Right kidney (tissue), 9 donors: ENCODE measurements around the gene ZNF584.
"Not testable (repeated sequence)": the region's sequence is repeated elsewhere in the genome, so short reads cannot be mapped to it uniquely, and the experiment has no call there.

Source experiments
- DNase-seq: peaks from one replicate; pipeline ENCODE4 v3.0.0-alpha.2; 2016
- long read RNA-seq, 8 donors: transcript quantifications; one replicate each; lab custom pipeline, GENCODE V29; 2026

ZNF584 gene
- long read RNA-seq, donor 1, partial matches to known transcripts, result 0 of 2 reads
- long read RNA-seq, donor 1, other reads (novel, unspliced or antisense), result 0 of 2 reads
- long read RNA-seq, donor 2, partial matches to known transcripts, result 0 of 3 reads
- long read RNA-seq, donor 2, other reads (novel, unspliced or antisense), result 0 of 3 reads
- long read RNA-seq, donor 3, partial matches to known transcripts, result 0 of 3 reads
- long read RNA-seq, donor 3, other reads (novel, unspliced or antisense), result 0 of 3 reads
- long read RNA-seq, donor 4, transcript ZNF584-208 (1 exons, 2,709 nt), result major isoform, 6 of 9 reads
- long read RNA-seq, donor 4, partial matches to known transcripts, result 0 of 9 reads
- long read RNA-seq, donor 4, other reads (novel, unspliced or antisense), result 0 of 9 reads
- long read RNA-seq, donor 5, transcript ZNF584-208 (1 exons, 2,709 nt), result major isoform, 8 of 9 reads
- long read RNA-seq, donor 5, partial matches to known transcripts, result 0 of 9 reads
- long read RNA-seq, donor 5, other reads (novel, unspliced or antisense), result 0 of 9 reads
- long read RNA-seq, donor 6, transcript ZNF584-208 (1 exons, 2,709 nt), result major isoform, 12 of 17 reads
- long read RNA-seq, donor 6, partial matches to known transcripts, result 0 of 17 reads
- long read RNA-seq, donor 6, other reads (novel, unspliced or antisense), result 0 of 17 reads
- long read RNA-seq, donor 7, transcript ZNF584-208 (1 exons, 2,709 nt), result major isoform, 7 of 11 reads
- long read RNA-seq, donor 7, partial matches to known transcripts, result 0 of 11 reads
- long read RNA-seq, donor 7, other reads (novel, unspliced or antisense), result 0 of 11 reads
- long read RNA-seq, donor 8, transcript ZNF584-208 (1 exons, 2,709 nt), result major isoform, 9 of 14 reads
- long read RNA-seq, donor 8, partial matches to known transcripts, result 0 of 14 reads
- long read RNA-seq, donor 8, other reads (novel, unspliced or antisense), result 0 of 14 reads

DNA sequence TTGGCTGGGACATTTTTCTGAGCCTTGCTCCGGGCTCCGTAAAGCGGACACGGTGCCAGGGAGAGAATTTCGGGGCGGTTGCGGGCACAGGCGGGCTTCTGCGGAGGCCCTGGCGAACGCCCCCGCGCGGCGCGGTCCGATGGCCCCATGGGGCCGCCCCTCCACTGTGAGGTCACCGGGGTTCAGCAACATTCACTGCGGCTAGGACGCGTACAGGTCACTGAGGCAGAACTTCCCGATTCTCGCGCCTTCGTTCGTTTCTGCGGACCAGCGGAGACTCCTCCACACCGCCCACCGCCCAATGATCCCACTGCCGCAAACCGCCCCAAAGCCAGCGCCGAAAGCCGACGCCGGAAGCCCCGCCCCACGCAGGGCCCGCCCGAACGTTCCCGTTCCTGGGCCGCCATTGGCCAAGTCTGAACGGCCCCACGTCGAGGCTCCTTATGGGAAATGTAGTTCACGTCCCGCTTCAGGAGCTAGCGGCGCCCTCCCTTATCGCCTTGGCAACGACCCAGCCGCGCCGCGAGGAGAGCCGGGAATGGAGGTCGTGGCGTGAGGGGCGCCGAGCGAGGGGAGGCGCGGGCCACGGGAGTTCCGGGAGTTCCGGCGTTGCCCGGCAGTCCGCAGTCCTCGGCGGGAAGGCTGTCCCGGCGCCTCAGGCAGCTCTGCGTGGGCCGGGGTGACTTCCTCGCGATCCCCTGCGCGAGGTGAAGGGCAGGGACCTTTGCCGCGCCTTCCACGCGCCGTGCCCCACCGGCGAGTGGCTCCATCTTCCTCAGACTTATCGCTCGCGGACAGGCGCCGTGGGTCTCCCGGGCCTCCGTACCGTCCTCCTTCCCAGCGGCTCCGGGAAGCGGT lies at the start of gene ZNF584:
Gene ZNF584, plus strand, starts transcription at position 498 of the 858 bp plus-strand sequence. CDS start 499 bp downstream, outside the sequence.
- peak; percentile 91 for DNase-seq

DNA sequence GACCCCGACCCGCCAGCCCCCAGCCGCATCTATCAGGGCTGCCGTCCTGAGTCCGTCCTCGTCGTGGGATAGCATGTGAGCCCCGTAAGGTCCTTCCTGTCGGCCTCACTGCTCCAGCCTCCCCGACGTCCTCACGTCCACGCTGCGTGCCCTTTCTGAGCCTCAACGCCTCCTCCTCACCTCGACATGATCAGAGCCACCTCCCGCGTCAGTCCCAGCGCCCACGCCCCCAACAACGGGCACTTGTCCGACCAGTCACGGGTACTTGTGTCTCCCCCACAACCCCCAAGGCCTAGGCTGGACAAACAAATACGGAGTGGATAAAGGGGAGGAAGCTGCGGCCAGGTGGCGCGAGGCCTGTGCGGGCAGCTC lies 46.6 kb upstream of the ZNF584 start:
- DNase-seq, result no peak

DNA sequence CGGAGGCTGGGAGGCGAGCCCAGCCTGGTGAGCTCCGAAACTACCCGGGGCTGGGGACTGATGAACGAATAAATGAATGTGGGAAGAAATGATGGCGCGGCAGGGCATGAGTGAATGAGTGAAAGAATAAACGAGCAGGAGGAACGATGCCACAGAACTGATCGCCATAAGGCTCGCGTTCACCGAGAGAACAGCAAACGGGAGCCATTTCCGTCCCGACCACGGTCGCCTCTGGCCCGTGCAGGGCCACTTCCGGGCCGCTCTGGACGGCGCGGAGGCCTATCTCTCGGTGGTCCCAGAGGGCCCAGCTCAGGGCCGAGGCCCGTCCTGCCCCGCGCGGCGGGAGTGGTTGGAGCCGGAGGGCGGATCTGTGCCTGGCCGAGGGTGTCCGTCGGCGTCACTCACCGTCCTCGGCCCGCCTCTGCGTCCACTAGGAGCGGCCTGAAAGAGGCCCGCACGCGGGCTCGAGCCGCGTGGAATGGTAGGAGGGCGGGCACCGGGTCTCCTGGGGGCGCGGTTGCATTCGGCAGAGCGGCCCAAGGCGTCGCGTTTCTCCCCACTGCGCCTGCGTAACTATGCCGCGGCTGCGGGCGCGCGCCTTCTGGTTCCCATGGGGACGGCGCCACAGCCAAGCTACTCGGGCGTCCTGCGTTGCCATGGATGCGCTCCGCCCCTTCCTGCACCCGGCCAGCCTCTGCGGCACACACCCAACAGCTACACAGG lies 46.0 kb upstream of the ZNF584 start, which contains the start of gene ZNF497:
Gene ZNF497, minus strand, starts transcription at position 480 of the 723 bp plus-strand sequence. CDS start 5,116 bp downstream, outside the sequence.
- DNase-seq, result peak; percentile 99

DNA sequence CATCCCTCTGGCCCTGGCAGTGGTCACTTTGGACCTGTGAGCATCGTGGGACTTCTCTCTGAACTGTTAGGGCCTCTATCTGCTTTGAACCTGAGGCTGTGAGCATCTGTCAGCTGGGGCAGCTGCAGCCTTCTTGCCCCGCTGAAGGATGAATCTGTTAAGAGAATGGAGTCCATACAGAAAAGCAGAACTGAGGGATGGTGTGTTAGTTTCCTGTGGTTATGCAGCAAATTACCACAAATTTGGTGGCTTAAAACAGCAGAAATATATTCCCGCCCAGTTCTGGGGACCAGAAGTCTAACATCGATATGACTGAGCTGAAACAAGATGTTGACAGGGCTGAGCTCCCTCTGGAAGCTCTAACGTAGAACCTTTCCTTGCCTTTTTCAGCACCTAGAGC lies 44.3 kb upstream of the ZNF584 start:
- DNase-seq, result no peak

DNA sequence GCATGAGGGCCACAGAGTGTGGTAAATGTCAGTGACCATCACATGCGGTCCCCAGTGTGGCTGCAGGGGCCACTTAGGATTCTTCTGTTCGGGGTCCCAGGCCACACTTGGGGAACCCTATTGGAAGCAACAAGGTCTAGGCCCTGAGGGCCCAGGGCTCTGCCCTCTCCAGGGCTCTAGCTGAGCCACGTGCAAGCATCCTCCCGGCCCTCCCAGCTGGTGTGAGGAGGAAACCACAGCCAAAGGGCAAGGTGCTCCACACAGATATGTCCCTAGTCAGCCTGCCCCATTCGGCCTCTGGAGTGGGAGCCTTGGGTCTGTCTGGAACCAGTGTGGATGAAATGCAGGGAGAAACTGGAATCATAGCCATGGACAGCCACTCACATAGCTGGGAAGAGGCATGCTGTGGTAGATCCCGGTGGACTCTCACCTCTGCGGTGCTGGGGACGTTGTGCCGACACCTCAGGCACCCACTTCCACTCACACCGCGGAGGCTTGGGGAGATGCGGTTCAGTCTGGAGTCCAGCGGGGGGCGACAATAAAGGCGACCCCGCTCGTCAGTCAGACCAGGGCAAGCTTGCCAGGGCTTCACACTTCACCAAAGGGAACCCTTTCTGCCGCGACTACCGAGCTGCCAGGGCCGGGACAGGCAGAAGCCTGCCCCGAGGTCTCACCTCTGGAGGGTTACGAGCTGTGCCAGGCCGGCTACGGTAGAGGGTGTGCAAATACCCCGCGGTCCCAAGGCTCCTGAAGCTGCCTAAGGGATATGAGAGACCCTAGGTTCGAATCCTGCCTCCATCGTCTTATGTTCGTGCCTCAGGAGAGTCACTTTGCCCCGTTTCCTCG lies 41.6 kb upstream of the ZNF584 start:
- no peak for DNase-seq

DNA sequence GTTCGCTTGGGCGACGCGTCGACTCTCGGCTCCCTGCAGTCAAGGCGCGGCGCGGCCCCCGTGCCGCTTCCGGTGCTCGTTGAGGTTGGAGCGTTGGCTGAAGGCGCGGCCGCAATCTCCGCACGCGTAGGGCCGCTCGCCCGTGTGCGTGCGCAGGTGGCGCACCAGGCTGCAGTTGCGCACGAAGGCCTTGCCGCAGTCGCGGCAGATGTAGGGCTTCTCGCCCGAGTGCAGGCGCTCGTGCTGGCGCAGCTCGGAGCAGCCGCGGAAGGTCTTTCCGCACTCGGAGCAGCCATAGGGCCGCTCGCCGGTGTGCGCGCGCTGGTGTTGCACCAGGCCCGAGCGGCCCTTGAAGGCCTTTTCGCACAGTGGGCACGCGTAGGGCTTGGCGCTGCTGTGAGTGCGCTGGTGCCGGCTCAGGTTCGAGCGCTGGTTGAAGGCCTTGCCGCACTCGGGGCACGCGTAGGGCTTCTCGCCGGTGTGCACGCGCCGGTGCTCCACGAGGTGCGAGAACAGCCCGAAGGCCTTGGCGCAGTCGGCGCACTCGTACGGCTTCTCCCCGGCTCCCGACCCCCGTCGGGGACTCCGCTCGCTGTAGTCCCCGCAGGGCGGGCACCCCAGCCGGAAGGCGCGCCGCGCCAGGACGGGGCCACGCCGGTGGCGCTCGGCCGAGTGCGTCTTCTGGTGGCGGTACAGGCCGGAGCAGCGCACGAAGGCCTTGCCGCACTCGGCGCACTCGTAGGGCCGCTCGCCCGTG lies 40.6 kb upstream of the ZNF584 start:
- DNase-seq, result no peak

DNA sequence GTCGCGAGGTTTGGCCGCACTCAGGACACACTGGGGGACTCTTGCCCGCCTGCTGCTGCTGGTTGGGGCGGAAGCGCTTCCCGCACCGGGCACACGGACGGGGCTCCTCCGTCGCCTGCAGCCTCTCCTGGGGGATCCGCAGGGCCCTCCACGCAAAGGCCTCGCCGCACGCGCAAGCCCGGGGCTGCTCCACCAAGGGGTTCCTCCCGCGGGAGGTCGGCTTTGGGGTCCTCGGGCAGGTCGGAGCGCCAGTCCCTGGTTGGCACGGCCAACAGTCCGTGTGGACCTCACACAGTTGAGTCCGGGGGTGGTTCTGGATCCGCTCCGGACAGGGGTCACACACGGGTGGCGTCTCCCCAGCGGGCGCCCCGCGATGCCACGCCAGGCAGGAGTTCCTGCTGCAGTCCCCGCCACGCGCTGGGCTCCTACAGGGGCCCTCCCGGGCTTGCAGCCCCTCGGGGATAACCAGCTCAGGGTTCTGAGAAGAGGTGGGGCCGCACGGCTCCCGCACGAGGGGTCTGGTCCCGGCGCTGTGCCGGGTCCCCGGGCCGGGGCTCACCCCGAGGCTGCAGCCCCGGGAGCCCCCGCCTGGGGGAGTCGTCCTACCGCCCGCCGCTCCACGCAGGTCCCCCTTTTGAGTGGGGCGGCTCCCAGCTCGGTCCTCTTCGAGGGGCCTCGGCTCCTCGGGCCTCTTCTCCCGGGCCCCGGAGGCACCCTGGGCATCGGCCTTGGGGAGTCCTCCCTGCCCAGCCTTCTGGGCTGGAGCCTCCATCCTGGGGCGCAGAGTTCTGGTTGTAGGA lies 39.7 kb upstream of the ZNF584 start:
- DNase-seq, result no peak

DNA sequence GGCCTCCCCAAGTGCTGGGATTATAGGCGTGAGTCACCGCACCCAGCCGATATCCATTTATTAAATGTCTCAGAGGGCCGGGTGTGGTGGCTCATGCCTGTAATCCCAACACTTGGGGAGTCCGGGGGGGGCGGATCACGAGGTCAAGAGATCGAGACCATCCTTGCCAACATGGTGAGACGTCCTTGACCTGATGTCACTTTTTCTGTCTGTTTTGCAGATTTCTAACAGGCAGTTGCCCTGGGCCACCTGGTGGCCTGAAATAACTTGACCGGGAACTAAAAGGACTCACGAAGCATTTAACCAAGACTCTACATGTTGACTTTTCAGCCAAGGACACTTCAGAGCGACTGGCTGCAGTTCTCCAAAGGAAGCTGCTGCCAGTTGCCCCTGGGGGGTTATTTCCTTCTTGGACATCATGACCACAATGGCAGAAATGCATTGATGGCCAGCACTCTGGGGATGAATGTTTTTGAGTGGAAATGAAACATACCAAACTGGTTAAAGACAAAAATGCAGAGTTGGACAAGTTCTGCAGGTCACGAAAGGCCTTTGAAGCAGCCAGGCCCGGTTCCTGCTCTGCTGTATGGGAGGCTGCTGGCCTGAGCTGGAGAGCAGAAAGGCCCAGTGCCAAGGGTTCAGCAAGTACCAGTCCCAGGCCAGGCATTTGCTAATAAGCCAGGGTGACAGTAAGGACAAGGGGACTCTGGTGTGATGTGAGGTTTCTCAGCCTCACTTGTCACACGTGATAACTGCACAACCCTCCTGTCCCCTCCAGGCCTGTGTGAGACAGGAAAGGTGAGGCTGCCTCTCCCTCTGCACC lies 35.9 kb upstream of the ZNF584 start:
- DNase-seq, result no peak

DNA sequence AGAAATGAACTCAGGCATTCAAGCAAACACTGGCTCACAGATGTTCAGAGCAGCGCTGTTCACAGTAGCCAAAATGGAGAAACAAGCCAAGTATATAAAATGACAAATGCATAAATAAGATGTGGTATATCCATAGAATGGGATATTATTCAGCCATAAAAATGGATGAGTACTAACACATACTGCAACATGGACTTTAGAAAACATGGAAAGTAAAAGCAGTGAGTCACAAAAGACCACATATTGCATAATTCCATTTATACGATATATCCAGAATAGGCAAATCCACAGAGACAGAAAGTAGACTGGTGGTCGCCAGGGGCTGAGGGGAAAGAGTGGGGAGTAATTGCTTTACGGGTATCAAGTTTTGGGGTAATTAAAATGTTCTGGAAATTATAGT lies 34.2 kb upstream of the ZNF584 start:
- DNase-seq, result no peak

DNA sequence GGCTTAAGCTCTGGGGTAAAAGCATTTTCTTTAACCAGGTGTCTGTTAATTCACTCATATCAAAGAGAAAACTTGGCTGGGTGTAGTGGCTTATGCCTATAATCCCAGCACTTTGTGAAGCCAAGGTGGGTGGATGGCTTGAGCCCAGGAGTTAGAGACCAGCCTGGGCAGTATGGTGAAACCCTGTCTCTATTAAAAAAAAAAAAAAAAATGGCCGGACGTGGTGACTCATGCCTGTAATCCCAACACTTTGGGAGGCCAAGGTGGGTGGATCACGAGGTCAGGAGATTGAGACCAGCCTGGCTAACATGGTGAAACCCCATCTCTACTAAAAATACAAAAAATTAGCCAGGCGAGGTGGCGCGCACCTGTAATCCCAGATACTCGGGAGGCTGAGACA lies 31.7 kb upstream of the ZNF584 start:
- not testable (repeated sequence) for DNase-seq

DNA sequence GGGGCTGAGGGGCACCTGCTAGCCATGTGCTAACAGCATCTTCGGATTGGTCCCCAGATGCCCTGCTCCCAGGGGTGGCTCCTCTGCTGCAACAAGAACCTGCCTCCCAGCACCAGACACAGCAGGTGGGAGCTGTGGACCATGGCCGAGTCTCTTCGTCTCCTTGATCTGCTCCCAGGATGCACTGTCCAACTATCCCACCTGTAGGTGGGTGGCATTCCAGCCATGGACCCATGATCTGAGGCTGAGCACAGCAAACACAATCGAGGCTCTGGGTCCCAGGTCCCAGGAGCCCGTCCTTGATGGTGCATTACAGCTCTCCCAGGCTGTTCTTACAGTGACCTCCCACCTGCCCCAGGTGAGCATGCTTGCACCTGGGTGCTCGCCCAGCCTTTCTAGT lies 29.2 kb upstream of the ZNF584 start:
- DNase-seq, result no peak

DNA sequence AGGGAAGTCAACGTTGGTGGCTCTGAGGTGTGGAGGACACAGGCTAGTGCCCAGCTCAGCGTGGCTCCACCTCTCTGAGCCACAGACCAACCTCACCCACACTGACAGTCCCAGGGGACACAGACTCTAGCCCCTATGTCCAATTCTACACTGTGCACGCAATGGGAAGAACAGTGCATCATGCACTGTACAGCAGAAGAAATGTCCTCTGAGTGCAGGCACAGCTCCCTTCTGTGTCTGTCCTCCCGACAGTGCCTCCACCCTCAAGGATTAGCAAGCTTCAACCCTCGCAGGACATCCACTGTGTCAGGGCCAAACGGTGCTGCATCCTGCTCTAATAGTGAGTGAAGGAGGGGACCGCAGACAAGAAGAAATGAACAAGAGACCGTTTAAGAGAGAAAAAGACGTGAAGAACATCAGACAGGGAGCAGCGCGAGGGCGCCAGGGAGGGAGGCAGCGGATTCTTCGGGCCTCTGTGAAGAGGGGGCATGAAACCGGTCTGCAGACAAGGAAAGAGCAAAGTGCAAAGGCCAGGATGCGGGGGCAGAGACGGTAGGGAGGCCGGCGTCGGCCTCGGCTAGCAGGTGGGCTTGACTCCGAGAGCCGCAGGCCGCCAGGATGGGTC lies 28.3 kb upstream of the ZNF584 start:
- no peak for DNase-seq

DNA sequence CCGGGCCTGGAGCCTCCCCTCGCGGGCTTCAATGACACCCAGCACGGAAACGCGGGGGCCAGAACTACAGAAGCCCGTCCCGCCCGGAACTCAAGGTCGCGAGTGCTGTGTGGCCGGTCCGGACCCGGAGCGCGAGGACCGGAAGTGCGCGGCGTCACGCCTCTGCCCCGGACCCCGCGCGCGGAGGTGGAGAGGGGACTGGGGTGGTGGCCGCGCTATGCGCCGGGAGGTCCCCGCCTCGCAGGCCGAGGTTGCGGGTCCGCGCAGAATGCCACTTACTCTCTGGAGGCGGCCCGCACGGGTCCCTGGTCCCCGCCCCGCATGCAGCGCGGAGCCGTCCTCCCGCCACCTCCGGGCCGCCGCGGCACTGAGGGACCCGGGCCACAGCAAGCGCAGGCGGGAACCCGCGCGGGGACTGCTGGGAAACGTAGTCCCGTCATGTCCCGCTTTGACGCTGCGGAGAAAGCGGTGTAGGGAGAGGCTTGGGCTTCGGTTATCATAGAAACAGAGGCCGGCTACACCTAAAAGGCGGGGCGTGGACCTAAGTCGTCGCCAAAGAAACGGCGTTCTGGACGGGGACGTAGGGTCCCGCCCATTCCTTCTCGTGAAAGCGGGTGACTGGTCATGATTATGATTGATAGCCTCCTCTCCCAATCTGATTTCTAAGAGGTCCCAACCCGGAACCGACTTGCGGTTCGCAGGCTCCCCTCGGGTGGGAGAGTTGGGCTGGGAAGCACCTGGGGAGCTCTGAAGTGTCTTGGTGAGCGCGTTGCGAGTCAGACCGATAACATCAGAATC lies 27.6 kb upstream of the ZNF584 start, which contains the start of gene ZNF837:
Gene ZNF837, minus strand, starts transcription at position 369 of the 798 bp plus-strand sequence. CDS start 11,698 bp downstream, outside the sequence.
- peak; percentile 100 for DNase-seq

DNA sequence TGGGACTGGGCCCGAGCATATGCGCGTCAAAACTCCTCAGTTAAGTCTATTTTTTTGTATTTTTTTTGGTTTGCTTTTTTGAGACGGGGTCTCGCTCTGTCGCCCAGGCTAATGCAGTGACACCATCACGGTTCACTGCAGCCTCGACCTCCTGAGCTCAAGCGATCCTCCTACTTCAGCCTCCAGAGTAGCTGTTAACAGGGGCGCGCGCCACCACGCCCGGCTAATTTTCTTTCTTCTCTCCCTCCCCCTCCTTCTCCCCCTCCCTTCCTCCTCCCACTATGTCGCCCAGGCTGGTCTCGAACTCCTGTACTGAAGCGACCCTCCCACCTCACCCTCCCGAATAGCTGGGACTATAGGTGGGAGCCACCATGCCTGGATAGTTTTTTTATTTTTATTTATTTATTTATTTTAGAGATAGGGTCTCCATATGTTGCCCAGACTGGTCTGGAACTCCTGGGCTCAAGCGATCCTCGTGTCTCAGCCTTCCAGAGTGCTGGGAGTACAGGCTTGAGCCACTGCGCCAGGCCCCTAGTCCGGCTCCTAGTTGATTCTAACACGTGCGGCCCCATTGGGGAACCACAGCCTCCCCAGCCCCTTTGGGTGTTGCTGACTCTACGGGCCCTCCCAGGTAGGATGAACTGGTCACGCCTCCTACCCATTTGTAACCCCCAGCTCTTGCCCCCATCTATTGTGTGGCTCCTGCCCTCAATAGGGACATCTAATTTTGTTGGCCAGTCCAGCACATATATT lies 26.8 kb upstream of the ZNF584 start:
- no peak for DNase-seq

DNA sequence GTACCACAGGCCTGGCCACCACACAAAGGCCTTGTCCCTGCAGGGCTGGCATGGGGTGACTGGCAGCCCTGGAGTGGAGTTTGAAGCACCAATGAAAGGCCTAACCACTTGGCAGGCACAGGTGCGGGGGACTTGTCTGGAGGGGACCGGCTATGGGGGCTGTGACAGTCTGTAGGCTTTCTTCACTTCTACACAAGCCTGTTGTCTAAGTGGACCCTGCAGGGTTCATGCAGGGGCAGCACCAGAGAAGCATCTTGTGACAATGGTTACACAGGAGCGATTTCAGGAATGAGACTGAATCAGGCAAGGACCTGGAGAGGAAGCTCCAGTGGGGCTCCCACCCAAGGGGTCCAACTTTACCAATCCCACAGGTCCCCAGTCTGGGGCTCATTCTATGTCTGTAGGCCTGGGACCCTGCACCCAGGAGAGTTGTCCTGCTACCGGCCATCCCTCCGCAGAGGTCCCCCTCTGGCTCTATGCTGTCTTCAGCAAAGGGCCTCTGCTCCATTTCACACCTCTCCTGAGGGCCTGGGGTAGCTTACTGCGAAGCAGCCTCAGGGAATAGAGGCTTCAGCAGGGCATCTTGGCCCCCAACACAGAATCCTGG lies 25.3 kb upstream of the ZNF584 start:
- DNase-seq, result no peak
